Activated CD4-positive, alpha-beta T cell treated with anti-CD3 and anti-CD28 coated beads for 36 hours (primary cell): ENCODE measurements around the gene CRAMP1. TPM values are rescaled to one million over a fixed set of nuclear protein-coding genes. Genes with fewer than 3 reads are reported as not detected.

ENCODE experiments used
- ATAC-seq: fragments of 200-7000 bp; cut with Tn5 transposase; one replicate; pipeline ENCODE4 v1.10.0; 2021; ENCODE audit warnings: mild to moderate bottlenecking, moderate library complexity
- CTCF ChIA-PET: fragments of 350-600 bp; sonication (Branson Sonifier 250); formaldehyde crosslinking; loops from one replicate; lab custom pipeline; 2021; ENCODE audit warnings: antibody characterized with exemption; lab: Charles Lee
- POLR2A ChIA-PET: fragments of 350-600 bp; sonication (Branson Sonifier 250); formaldehyde crosslinking; loops from one replicate; lab custom pipeline; 2021; ENCODE audit warnings: antibody characterized with exemption, inconsistent platforms; lab: Charles Lee
- DNase-seq: peaks from one replicate; pipeline ENCODE4 v3.0.0-alpha.2; 2020
- H3K27ac Mint-ChIP-seq: one replicate; pipeline ENCODE4 v1.8.0; 2021; ENCODE audit warnings: mixed read lengths
- H3K27me3 Mint-ChIP-seq: one replicate; pipeline ENCODE4 v1.8.0; 2021; ENCODE audit warnings: mixed read lengths
- H3K36me3 Mint-ChIP-seq: one replicate; pipeline ENCODE4 v1.8.0; 2021; ENCODE audit warnings: low read depth, mixed read lengths
- H3K4me1 Mint-ChIP-seq: one replicate; pipeline ENCODE4 v1.8.0; 2021; ENCODE audit warnings: mixed read lengths
- H3K4me3 Mint-ChIP-seq: one replicate; pipeline ENCODE4 v1.8.0; 2021; ENCODE audit warnings: mild to moderate bottlenecking, moderate library complexity, mixed read lengths
- H3K9me3 Mint-ChIP-seq: one replicate; pipeline ENCODE4 v1.8.0; 2021; ENCODE audit warnings: low read depth, mixed read lengths
- intact Hi-C, 2 experiments: fragments of 100-400 bp; cut with DNase I in 1 of 2; cut with micrococcal nuclease in 1 of 2; formaldehyde crosslinking; loops; one replicate each; pipeline versions ENCODE4 v1.14.2 to v1.15.1; 2022 to 2024; cut with DNase I, micrococcal nuclease
- total RNA-seq, 2 experiments: library from RNA; stranded (reverse); gene quantifications; one replicate each; pipeline ENCODE4 v1.2.3, GENCODE V29; 2021

Gene CRAMP1
- total RNA-seq, 2 experiments from 2014 or later: 14.1 to 15.0 TPM

- ChIA-PET CTCF (no interaction called here), POLR2A (no interaction called here)
- DNase-seq: peak; percentile 19
- no peaks in the 10 kb centered on the region for H3K9me3 Mint-ChIP-seq
- intact Hi-C loops: no loop called here
- H3K4me3 Mint-ChIP-seq: no peak overlapping the region
- peaks cover 32% of the 10 kb centered on the region for H3K36me3 Mint-ChIP-seq
- no peak for ATAC-seq
- H3K27ac Mint-ChIP-seq: no peak overlapping the region
- H3K4me1 Mint-ChIP-seq: peaks cover 22% of the 10 kb centered on the region
- H3K27me3 Mint-ChIP-seq: no peaks in the 10 kb centered on the region
Observed at GRCh38 chr16:1650131-1650530, 38.0 kb downstream of the CRAMP1 start.

GRCh38 chr16:1651094-1651973 lies 39.2 kb downstream of the CRAMP1 start:
- Mint-ChIP-seq H3K4me1 (peaks cover 11% of the 10 kb centered on the region), H3K4me3 (no peak overlapping the region), H3K27me3 (no peaks in the 10 kb centered on the region), H3K27ac (peak overlapping the region; percentile 61), H3K9me3 (no peaks in the 10 kb centered on the region), H3K36me3 (peaks cover 31% of the 10 kb centered on the region)
- POLR2A ChIA-PET: interaction anchor here (0.7 kb wide), 1 partner anchor 116 kb away, joined by 3 read pairs; no protein-coding TSS in a partner anchor
- intact Hi-C loops: no loop called here
- DNase-seq: peak; percentile 12
- CTCF ChIA-PET: no interaction called here
- ATAC-seq: peak; percentile 52

- intact Hi-C loops: no loop called here
- Mint-ChIP-seq H3K36me3 (peaks cover 31% of the 10 kb centered on the region), H3K27ac (peak overlapping the region; percentile 15)
Observed at GRCh38 chr16:1651974-1652312, 39.8 kb downstream of the CRAMP1 start.

GRCh38 chr16:1653023-1653422 lies 40.9 kb downstream of the CRAMP1 start:
- peaks cover 1% of the 10 kb centered on the region for H3K4me1 Mint-ChIP-seq
- ATAC-seq: no peak
- ChIA-PET POLR2A (no interaction called here), CTCF (no interaction called here)
- no peak overlapping the region for H3K4me3 Mint-ChIP-seq
- intact Hi-C loops: no loop called here
- no peak for DNase-seq
- H3K9me3 Mint-ChIP-seq: no peaks in the 10 kb centered on the region
- H3K36me3 Mint-ChIP-seq: peaks cover 26% of the 10 kb centered on the region
- H3K27ac Mint-ChIP-seq: no peak overlapping the region
- no peaks in the 10 kb centered on the region for H3K27me3 Mint-ChIP-seq

More at GRCh38 chr16:1651974-1652312, 39.8 kb downstream of the CRAMP1 start:
- Mint-ChIP-seq H3K27me3 (no peaks in the 10 kb centered on the region), H3K4me3 (no peak overlapping the region), H3K4me1 (peaks cover 5% of the 10 kb centered on the region), H3K9me3 (no peaks in the 10 kb centered on the region)
- DNase-seq (no peak), ATAC-seq (peak; percentile 22)
- ChIA-PET POLR2A (interaction anchor here (0.7 kb wide), 1 partner anchor 116 kb away, joined by 3 read pairs; no protein-coding TSS in a partner anchor), CTCF (no interaction called here)

GRCh38 chr16:1654505-1655268 lies 42.5 kb downstream of the CRAMP1 start:
- no peak for ATAC-seq
- no peak for DNase-seq
- Mint-ChIP-seq H3K4me3 (no peak overlapping the region), H3K9me3 (no peaks in the 10 kb centered on the region), H3K4me1 (no peaks in the 10 kb centered on the region), H3K36me3 (peaks cover 29% of the 10 kb centered on the region), H3K27me3 (no peaks in the 10 kb centered on the region), H3K27ac (no peak overlapping the region)
- ChIA-PET POLR2A (no interaction called here), CTCF (no interaction called here)
- intact Hi-C loops: no loop called here

- POLR2A ChIA-PET: no interaction called here
- Mint-ChIP-seq H3K27ac (no peak overlapping the region), H3K9me3 (no peaks in the 10 kb centered on the region), H3K36me3 (peaks cover 31% of the 10 kb centered on the region), H3K4me3 (no peak overlapping the region), H3K4me1 (no peaks in the 10 kb centered on the region), H3K27me3 (no peaks in the 10 kb centered on the region)
- DNase-seq: no peak
- ATAC-seq: no peak
- CTCF ChIA-PET: no interaction called here
- intact Hi-C loops: no loop called here
Observed at GRCh38 chr16:1655269-1655807, 43.2 kb downstream of the CRAMP1 start.

- ChIA-PET CTCF (no interaction called here), POLR2A (interaction anchor here (0.6 kb wide), 1 partner anchor 55 kb away, joined by 6 read pairs; no protein-coding TSS in a partner anchor)
- Mint-ChIP-seq H3K4me1 (no peaks in the 10 kb centered on the region), H3K4me3 (no peak overlapping the region), H3K9me3 (no peaks in the 10 kb centered on the region), H3K27me3 (no peaks in the 10 kb centered on the region), H3K36me3 (peaks cover 28% of the 10 kb centered on the region), H3K27ac (no peak overlapping the region)
- no peak for DNase-seq
- intact Hi-C loops: no loop called here
- no peak for ATAC-seq
Observed at GRCh38 chr16:1655909-1656807, 44.0 kb downstream of the CRAMP1 start.

GRCh38 chr16:1656808-1657617 lies 44.9 kb downstream of the CRAMP1 start:
- no peak for DNase-seq
- Mint-ChIP-seq H3K27ac (no peak overlapping the region), H3K4me1 (no peaks in the 10 kb centered on the region), H3K4me3 (no peak overlapping the region), H3K36me3 (peaks cover 24% of the 10 kb centered on the region), H3K9me3 (no peaks in the 10 kb centered on the region), H3K27me3 (no peaks in the 10 kb centered on the region)
- ChIA-PET POLR2A (no interaction called here), CTCF (no interaction called here)
- ATAC-seq: no peak
- intact Hi-C loops: no loop called here

GRCh38 chr16:1657841-1658240 lies 45.7 kb downstream of the CRAMP1 start:
- Mint-ChIP-seq H3K4me1 (no peaks in the 10 kb centered on the region), H3K9me3 (no peaks in the 10 kb centered on the region), H3K27me3 (no peaks in the 10 kb centered on the region), H3K4me3 (no peak overlapping the region), H3K27ac (no peak overlapping the region), H3K36me3 (peaks cover 25% of the 10 kb centered on the region)
- no peak for DNase-seq
- CTCF ChIA-PET: interaction anchor here (0.6 kb wide), 1 partner anchor 319 kb away, joined by 3 read pairs; no protein-coding TSS in a partner anchor
- no peak for ATAC-seq
- POLR2A ChIA-PET: no interaction called here
- intact Hi-C loops: no loop called here

GRCh38 chr16:1659031-1659430 lies 46.9 kb downstream of the CRAMP1 start:
- Mint-ChIP-seq H3K9me3 (no peaks in the 10 kb centered on the region), H3K4me3 (no peak overlapping the region), H3K27me3 (no peaks in the 10 kb centered on the region), H3K36me3 (peaks cover 35% of the 10 kb centered on the region), H3K4me1 (no peaks in the 10 kb centered on the region), H3K27ac (no peak overlapping the region)
- intact Hi-C loops: no loop called here
- ChIA-PET POLR2A (no interaction called here), CTCF (no interaction called here)
- no peak for ATAC-seq
- DNase-seq: no peak
